GM11168 (cell line): ENCODE results near the gene CTIF.

ENCODE experiments used
- in situ Hi-C: fragments of 300-500 bp; cut with MboI; formaldehyde crosslinking; loops from one replicate; pipeline ENCODE4 v1.12.0; 2022; ENCODE audit warnings: low sequenced_read_pairs; ENCODE audit not compliant: unreplicated experiment

CTIF gene

DNA sequence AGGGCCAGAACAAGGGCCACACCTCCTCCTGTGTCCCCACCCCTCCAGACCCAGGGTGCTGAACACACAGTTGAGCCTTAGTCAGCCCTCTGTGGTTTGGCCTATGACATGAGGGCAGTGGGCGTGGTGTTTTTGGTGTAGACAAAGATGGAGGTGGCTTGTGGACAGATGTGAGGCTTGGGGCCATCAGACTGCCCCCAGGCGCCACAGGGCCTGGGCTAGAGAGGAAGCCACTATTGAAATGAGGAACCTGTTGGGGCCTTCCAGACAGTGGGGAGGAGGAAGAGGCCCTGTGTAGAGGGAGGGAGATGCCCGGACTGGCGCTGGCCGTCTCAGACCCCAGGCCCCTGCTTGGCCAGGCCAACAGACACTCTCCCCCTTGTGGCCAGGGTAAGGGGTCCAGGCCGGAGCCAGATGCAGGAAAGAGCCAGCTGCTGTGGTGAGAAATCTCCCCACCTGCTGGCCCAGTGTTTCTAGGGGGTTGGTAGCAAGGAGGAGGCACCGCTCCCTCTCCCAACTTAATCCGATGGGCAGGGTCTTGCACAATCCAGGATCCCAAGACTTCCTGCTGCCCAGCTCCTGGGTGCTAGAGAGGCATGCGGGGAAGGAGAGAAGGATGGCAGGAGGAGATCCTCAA is 358.2 kb downstream of the CTIF start:
- in situ Hi-C loops = no loop called here

GRCh38 chr18:48897531-48897930 is 358.7 kb downstream of the CTIF start:
- in situ Hi-C loops = no loop called here

DNA sequence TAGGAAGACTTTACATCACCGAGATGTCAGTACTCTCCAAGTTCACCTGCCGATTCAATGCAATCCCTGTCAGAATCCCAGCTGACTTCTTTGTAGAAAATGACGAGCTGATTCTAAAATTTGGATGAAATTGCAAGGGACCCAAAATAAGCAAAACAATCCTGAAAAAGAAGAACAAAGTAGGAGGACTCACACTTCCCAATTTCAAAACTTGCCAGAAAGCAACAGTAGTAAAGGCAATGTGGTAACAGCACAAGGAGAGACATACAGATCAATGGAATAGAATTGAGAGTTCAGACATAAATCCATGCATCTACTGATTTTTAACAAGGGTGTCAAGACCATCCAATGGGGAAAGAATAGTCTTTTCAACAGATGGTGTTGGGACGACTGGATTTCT is 359.7 kb downstream of the CTIF start:
- in situ Hi-C loops = no loop called here

GRCh38 chr18:48899558-48900174 is 360.8 kb downstream of the CTIF start:
- in situ Hi-C loops = no loop called here

GRCh38 chr18:48900469-48900868 is 361.6 kb downstream of the CTIF start:
- in situ Hi-C loops = no loop called here

- in situ Hi-C loops = no loop called here
Measured at GRCh38 chr18:48901145-48902022, 362.6 kb downstream of the CTIF start.

GRCh38 chr18:48902023-48902855 is 363.4 kb downstream of the CTIF start:
- in situ Hi-C loops = no loop called here

DNA sequence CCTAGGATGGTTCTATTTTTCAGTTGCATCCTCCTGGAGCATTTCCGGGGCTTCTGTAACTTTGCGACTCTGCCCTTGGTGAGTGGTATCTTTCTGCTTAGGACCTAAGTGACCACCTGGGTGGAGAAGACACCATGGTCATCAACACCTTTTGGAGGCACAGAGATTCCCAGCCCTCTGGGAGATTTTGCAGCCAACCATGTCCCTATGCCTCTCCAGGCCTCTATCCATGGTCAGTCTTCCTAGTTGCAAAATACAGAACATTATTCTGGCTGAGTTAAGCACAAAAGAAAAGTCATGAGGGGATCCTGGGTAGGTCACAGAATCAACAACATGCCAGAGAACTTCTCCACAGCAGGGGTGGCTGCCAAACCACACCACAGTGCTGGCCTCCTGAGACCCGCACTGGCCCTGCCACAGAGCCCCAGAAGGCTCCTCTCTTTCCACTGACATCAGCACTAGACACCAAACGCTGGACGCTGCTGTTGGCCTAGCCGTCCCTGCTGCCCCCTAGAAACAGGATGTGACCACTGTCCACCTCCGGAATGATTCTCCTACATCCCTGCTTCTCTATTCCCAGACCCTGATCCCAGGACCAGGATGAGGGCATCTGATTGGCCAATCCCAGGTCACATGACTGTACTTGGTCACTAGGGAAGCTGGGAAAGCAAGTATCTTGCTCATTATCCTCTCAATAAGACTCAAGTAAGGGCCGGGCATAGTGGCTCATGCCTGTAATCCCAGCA is 364.2 kb downstream of the CTIF start:
- in situ Hi-C loops = no loop called here

- in situ Hi-C loops = no loop called here
Measured at GRCh38 chr18:48904091-48904490, 365.3 kb downstream of the CTIF start.

DNA sequence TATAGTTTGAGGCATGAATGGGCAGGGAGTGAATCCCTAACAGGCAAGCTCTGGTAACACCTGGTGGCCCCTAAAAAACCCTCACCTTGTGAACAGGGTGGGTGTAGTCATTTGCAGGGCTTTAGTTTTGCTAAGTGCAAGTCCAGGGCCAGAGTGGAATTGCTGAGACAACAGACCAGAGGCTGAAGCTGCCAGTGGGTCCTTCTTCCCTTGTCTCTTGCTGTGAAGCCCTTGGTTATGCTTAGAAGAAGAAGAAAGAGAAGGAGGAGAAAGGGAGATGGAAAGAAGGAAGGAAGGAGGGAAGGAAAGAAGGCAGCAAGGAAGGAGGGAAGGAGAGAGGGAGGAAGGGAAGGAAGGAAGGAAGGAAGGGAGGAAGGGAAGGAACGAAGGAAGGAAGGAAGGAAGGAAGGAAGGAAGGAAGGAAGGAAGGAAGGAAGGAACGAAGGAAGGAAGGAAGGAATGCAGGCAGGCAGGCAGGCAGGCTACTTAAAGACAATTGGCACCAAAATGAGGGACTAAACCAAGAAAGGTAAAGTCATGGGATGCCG is 366.1 kb downstream of the CTIF start:
- in situ Hi-C loops = no loop called here

DNA sequence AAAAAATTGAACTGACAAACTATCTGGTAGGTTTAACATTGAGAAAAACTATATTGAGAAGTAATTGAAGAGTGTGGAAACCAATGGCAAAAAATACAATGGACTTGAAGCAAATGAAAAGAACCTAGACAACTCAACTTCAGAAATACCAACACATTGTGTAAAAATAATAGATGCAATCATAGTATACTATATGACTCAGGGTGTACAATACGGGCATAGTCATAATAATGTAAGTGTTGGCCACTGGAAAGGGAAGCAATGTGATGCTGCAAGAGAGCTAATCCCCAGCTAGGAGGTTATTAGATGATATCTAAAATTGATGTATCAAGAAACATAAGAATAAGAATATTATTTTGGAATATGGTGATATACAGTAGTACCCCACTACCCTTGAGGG is 366.7 kb downstream of the CTIF start:
- in situ Hi-C loops = no loop called here

GRCh38 chr18:48908916-48909315 is 370.1 kb downstream of the CTIF start:
- in situ Hi-C loops = no loop called here

DNA sequence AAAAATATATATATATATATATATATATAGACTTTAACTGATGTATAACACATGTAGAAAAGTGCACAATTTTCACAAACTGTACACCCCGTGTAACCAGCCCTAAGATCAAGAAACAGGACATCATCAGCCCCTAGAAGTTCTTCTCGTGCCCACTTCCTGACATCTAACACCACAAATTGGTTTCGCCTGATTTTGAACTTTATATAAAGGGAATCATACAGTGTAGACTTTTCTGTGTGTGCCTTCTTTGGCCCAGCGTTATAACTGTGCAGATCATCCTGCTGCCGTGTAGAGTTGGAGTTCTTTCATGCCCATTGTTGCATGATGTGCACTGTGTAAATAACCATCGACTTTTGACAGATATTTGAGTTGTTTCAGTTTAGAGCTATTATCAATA is 370.9 kb downstream of the CTIF start:
- in situ Hi-C loops = no loop called here

- in situ Hi-C loops = no loop called here
Measured at GRCh38 chr18:48910972-48911545, 372.2 kb downstream of the CTIF start.
